Renal cortex interstitium (tissue), 11 donors: ENCODE measurements around the gene CAMK2G. TPM values are rescaled to one million over a fixed set of nuclear protein-coding genes. Genes with fewer than 3 reads are reported as not detected.

Experiments
- DNase-seq, 11 donors: peaks; one replicate each; pipeline ENCODE4 v3.0.0-alpha.2; 2013; ENCODE audit warnings: low read depth in 9 of 11, low spot score in 4 of 11; ENCODE audit errors: extremely low read depth in 1 of 11
- polyA plus RNA-seq, 3 donors: library from polyadenylated mRNA; unstranded; fragments of 120-200 nt; gene quantifications; one replicate each; pipeline ENCODE4 v1.2.1, GENCODE V29; 2013; ENCODE audit not compliant: insufficient read length in 3 of 3

The CAMK2G gene
- polyA plus RNA-seq, 3 donors = 23.2 to 29.7 (median 23.6) TPM

- DNase-seq = no peak
Observed at GRCh38 chr10:73888514-73888913, 14.2 kb upstream of the CAMK2G start.

GRCh38 chr10:73887294-73888039, 13.1 kb upstream of the CAMK2G start:
- DNase-seq = no peak

- no peak for DNase-seq
Observed at GRCh38 chr10:73886661-73887293, 12.4 kb upstream of the CAMK2G start.

- DNase-seq = peak in 9 of 11 donors; percentile 55 to 72 (median 63)
Observed at GRCh38 chr10:73886085-73886529, 11.8 kb upstream of the CAMK2G start.

GRCh38 chr10:73884017-73884416, 9.7 kb upstream of the CAMK2G start:
- no peak for DNase-seq

- DNase-seq = no peak
Observed at GRCh38 chr10:73881221-73881919, 7.0 kb upstream of the CAMK2G start.

- peak in 9 of 11 donors; percentile 50 to 73 (median 62) for DNase-seq
Observed at GRCh38 chr10:73879296-73880173, 5.2 kb upstream of the CAMK2G start.

- DNase-seq = no peak
Observed at GRCh38 chr10:73878365-73878764, 4.0 kb upstream of the CAMK2G start.

GRCh38 chr10:73877533-73878160, 3.3 kb upstream of the CAMK2G start:
- no peak for DNase-seq

- DNase-seq = no peak
Observed at GRCh38 chr10:73876971-73877370, 2.6 kb upstream of the CAMK2G start.

GRCh38 chr10:73876566-73876965, 2.2 kb upstream of the CAMK2G start:
- DNase-seq = no peak

- no peak for DNase-seq
Observed at GRCh38 chr10:73876157-73876556, 1.8 kb upstream of the CAMK2G start.

- no peak for DNase-seq
Observed at GRCh38 chr10:73875139-73875475, 752 bp upstream of the CAMK2G start.

GRCh38 chr10:73873838-73874215, 528 bp downstream of the CAMK2G start:
- no peak for DNase-seq

GRCh38 chr10:73873142-73873837, 1.1 kb downstream of the CAMK2G start:
- no peak for DNase-seq

- DNase-seq = no peak
Observed at GRCh38 chr10:73872190-73872710, 2.1 kb downstream of the CAMK2G start.

GRCh38 chr10:73871295-73872189, 2.8 kb downstream of the CAMK2G start:
- DNase-seq = no peak
